ENCODE measurements around the gene RLN2.

The RLN2 gene

DNA sequence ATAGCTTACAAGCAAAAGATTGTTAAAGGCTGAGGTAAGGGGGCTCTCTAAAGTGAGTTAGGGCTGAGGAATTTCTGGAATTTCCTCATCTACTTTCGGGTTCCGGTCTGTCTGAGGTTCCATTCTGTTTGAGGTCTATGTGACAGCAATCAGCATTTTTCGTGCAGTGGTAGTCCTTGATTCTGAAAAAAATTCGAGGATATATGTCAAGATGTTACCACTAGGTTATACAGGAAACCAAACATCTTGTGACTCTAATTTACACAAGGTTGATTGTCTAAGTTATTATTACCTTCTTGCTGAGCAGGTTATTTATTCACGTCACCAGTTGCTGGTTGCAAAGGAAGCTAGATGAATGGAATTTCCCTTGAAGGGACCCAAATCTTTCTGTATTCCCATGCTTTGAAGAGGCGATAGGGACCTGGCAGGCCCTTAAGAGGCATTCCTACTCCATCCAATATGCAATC lies 35.2 kb downstream of the RLN2 start:
- no peak for DNase-seq (ENCODE audit: low read depth in 2 of 2)

DNA sequence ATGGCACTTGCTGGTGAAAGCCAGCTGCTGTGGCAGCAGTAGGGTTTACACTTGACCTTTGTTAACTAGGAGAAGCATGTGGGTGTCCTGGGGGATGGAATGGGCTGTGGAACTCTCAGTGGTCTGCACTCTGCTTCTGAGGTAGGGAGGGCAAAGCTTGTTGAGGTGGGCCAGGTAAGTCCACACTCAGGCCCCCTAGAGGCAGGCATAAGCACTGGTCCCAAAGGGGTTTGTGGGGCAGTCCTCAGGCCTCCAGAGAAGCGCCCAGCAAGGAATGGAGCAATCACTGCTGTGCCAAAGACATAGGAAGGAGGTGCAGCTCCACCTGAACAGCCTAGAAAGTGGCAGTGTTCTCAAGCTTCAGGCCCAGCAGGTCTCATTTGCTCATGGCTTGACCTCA lies 38.6 kb downstream of the RLN2 start:
- no peak for DNase-seq (ENCODE audit: low read depth in 2 of 2)

DNA sequence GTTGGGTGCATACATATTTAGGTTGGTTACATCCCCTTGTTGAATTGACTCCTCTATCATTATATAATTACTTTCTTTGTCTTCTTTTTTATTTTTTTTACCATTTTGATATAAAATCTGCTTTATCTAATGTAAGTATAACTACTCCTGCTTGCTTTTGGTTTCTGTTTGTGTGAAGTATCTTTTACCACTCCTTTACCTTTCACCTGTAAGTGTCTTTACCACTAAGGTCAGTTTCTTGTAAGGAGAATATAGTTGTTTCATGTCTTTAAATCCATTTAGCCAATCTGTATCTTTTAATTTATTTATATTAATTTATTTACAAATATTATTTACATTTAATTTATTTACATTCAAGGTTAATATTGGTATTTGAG lies 40.3 kb downstream of the RLN2 start:
- DNase-seq (ENCODE audit: low read depth in 2 of 2): no peak

DNA sequence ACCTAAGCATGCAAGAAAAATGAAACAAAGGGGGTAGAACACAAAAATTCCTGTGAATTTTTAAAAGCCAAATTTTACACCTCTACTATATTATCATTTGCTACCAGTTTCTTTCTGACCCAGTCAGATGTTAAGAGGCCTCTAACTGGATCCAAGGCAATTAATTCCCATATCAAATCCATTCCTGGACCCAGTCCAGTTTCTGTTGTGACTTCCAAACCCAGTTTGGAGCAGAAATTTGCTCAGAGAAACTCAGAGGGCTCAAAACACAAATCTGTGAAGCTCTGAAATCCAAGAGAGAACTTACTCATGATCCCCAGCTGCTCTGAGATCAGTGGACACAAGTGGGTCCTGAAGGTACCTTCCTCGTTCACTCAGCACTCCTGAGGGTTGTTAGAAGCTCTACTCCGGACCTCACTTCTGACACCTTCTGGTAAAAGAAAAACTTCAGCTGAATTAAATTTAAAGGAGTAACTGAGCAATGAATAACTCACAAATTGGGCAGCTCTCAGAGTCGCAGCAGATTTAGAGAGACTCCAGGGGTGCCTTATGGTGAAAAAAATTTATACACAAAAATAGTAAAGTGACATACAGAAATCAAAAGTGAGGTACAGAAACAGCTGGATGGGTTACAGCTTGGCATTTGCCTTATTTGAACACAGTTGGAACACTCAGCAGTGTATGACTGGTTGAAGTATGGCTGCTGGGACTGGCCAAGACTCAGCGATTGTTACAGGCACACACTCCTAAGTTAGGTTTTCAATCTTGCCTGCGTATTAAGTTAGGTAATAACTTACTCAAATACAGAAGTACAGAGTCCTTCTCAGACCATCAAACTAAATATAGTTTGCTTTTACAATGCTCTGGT lies 40.9 kb downstream of the RLN2 start:
- DNase-seq (ENCODE audit: low read depth in 2 of 2): no peak
